Occipital lobe (tissue), 2 donors: ENCODE results near the gene BCO1. TPM values are rescaled to one million over a fixed set of nuclear protein-coding genes. Genes with fewer than 3 reads are reported as not detected.

Source experiments
- DNase-seq: peaks from one replicate; lab custom pipeline; 2025; lab: John Stamatoyannopoulos, UW
- total RNA-seq: library from RNA; depleted of rRNA; stranded (reverse); fragments of >200 nt; gene quantifications from one replicate; pipeline ENCODE4 v1.2.3, GENCODE V29; 2014

Gene BCO1
- total RNA-seq, 1 donor from 2014 or later, result 0.31 TPM

GRCh38 chr16:81275795-81276194, 37.3 kb downstream of the BCO1 start:
- DNase-seq, result no peak

- no peak for DNase-seq
Observed at GRCh38 chr16:81276323-81276722, 37.8 kb downstream of the BCO1 start.

- no peak for DNase-seq
Observed at GRCh38 chr16:81277541-81278080, 39.1 kb downstream of the BCO1 start.

- DNase-seq, result no peak
Observed at GRCh38 chr16:81278526-81278925, 40.0 kb downstream of the BCO1 start.

- DNase-seq, result no peak
Observed at GRCh38 chr16:81279392-81279791, 40.9 kb downstream of the BCO1 start.

GRCh38 chr16:81280393-81280792, 41.9 kb downstream of the BCO1 start:
- DNase-seq, result no peak

GRCh38 chr16:81283044-81283443, 44.6 kb downstream of the BCO1 start:
- DNase-seq, result no peak

- no peak for DNase-seq
Observed at GRCh38 chr16:81284995-81285600, 46.6 kb downstream of the BCO1 start.

- DNase-seq, result no peak
Observed at GRCh38 chr16:81286190-81286589, 47.7 kb downstream of the BCO1 start.

GRCh38 chr16:81291117-81291516, 52.6 kb downstream of the BCO1 start:
- no peak for DNase-seq

GRCh38 chr16:81292936-81293335, 54.4 kb downstream of the BCO1 start:
- DNase-seq, result no peak

- DNase-seq, result no peak
Observed at GRCh38 chr16:81293909-81294802, 55.7 kb downstream of the BCO1 start.

GRCh38 chr16:81296631-81297030, 58.1 kb downstream of the BCO1 start:
- no peak for DNase-seq

GRCh38 chr16:81307770-81308169, 69.3 kb downstream of the BCO1 start:
- no peak for DNase-seq

GRCh38 chr16:81310045-81310644, 71.7 kb downstream of the BCO1 start:
- DNase-seq, result no peak

GRCh38 chr16:81311762-81312161, 73.3 kb downstream of the BCO1 start:
- DNase-seq, result no peak

GRCh38 chr16:81313701-81314602, 75.5 kb downstream of the BCO1 start:
- no peak for DNase-seq

GRCh38 chr16:81314603-81315270, 76.2 kb downstream of the BCO1 start, which contains the start of gene GAN:
GAN (plus strand) TSS chr16:81314962; CDS start chr16:81315114, 152 bp downstream.
- DNase-seq, result peak; percentile 94

GRCh38 chr16:81315271-81316175, 77.0 kb downstream of the BCO1 start:
- peak; percentile 32 for DNase-seq

GRCh38 chr16:81316176-81316496, 77.6 kb downstream of the BCO1 start:
- no peak for DNase-seq
